Epithelial cell of proximal tubule (primary cell): ENCODE results near the gene SORCS1. TPM values are rescaled to one million over a fixed set of nuclear protein-coding genes. Genes with fewer than 3 reads are reported as not detected.

Experiments used
- DNase-seq: peaks from one replicate; pipeline ENCODE4 v3.0.0-alpha.2; 2011; ENCODE audit warnings: low read depth
- H3K4me3 ChIP-seq: 2 replicates; pipeline ENCODE4 v1.5.1; 2011; ENCODE audit warnings: low read depth, mild to moderate bottlenecking, low read length
- CTCF ChIP-seq: conservative IDR thresholded peaks from 2 replicates; pipeline ENCODE4 v1.5.1; 2012; ENCODE audit warnings: low read depth, mild to moderate bottlenecking, low read length
- total RNA-seq: library from RNA; depleted of rRNA; stranded (reverse); fragments of >200 nt; gene quantifications from 2 replicates; pipeline ENCODE4 v1.2.3, GENCODE V29; 2015

Gene SORCS1
- total RNA-seq, 1 donor from 2014 or later = 0.06 TPM

GRCh38 chr10:106859892-106860652 is 304.4 kb downstream of the SORCS1 start:
- no peak for DNase-seq
- no peak overlapping the region for H3K4me3 ChIP-seq
- TF ChIP-seq CTCF = no peak

DNA sequence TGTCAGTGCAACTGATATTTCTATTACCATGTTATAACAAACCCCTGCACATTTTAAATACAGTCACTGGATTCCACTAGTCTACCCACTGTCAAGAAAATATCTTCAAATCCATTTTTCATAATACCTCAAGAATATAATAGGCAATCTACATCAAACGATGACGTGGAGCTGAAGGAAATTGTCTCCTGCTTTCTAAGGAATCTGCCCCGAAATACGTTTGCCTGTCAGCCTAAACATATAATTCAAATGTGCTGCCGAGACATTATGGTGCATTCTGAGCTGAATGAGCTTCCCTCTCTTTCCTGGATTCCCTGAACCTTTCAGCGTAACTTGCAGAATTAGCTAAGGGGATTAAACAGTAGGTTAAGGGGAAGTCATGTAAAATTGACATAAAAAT is 306.8 kb downstream of the SORCS1 start:
- no peak overlapping the region for H3K4me3 ChIP-seq
- TF ChIP-seq CTCF = no peak
- no peak for DNase-seq

DNA sequence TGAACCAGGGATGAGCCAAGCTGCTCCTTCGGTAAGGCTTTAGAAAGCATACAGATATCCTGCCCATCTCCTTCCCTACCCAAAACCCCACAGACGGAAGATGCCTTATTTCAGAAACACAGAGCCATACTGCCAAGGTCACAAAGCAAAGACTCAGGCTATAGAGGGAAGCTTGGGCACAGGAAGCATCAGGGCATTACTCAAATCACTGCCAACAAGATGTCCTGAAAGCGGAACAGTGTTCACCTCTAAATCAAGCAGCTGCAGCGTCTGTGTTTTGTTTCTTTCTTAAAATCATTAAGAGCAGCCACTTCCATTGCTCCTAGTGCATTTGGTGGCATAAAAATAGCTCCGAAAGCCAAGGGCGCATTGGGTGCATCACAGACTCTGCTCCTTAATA is 307.3 kb downstream of the SORCS1 start:
- DNase-seq = no peak
- no peak for TF ChIP-seq CTCF

GRCh38 chr10:106836933-106837663 is 327.4 kb downstream of the SORCS1 start:
- H3K4me3 ChIP-seq = no peak overlapping the region
- TF ChIP-seq CTCF = no peak
- DNase-seq = no peak

More for the DNA sequence above, 307.3 kb downstream of the SORCS1 start:
- H3K4me3 ChIP-seq = no peak overlapping the region

GRCh38 chr10:106832846-106833245 is 331.7 kb downstream of the SORCS1 start:
- TF ChIP-seq CTCF = no peak
- no peak for DNase-seq

GRCh38 chr10:106830471-106830870 is 334.0 kb downstream of the SORCS1 start:
- TF ChIP-seq CTCF = no peak
- H3K4me3 ChIP-seq = no peak overlapping the region
- no peak for DNase-seq

More at GRCh38 chr10:106832846-106833245, 331.7 kb downstream of the SORCS1 start:
- no peak overlapping the region for H3K4me3 ChIP-seq
